ENCODE measurements around the gene AFG1L.
A peak's percentile ranks its signal among the peaks of the same experiment; 100 is the strongest.
"Not testable (repeated sequence)": the region's sequence is repeated elsewhere in the genome, so short reads cannot be mapped to it uniquely, and the experiment has no call there.

AFG1L gene

GRCh38 chr6:108556866-108557493 is 262.1 kb downstream of the AFG1L start:
- peak in 8 of 56 donors; percentile 43 to 61 (median 51) for DNase-seq

- peak in 41 of 56 donors; percentile 39 to 93 (median 85) for DNase-seq
These were observed 262.9 kb downstream of the AFG1L start for GRCh38 chr6:108557494-108558371.

- peak; percentile 83 to 99 (median 97) for DNase-seq
These were observed 263.7 kb downstream of the AFG1L start for GRCh38 chr6:108558372-108559096.

GRCh38 chr6:108559097-108559883 is 264.4 kb downstream of the AFG1L start:
- DNase-seq: peak; percentile 55 to 99 (median 94)

GRCh38 chr6:108559884-108560462 is 265.1 kb downstream of the AFG1L start:
- peak in 25 of 56 donors; percentile 34 to 85 (median 71) for DNase-seq

- peak in 55 of 56 donors; percentile 45 to 90 (median 79) for DNase-seq
These were observed 265.8 kb downstream of the AFG1L start, which contains the start of gene FOXO3 for GRCh38 chr6:108560463-108561308. TSS of gene FOXO3 (plus strand) at chr6:108560917. CDS start at chr6:108561209, 292 bp downstream.

- DNase-seq: not testable (repeated sequence)
These were observed 266.4 kb downstream of the AFG1L start for GRCh38 chr6:108561309-108561647.

- DNase-seq: peak in 19 of 56 donors; percentile 11 to 56 (median 27)
These were observed 267.1 kb downstream of the AFG1L start for GRCh38 chr6:108561742-108562502.

GRCh38 chr6:108562503-108562993 is 267.7 kb downstream of the AFG1L start:
- DNase-seq: peak in 42 of 56 donors; percentile 7 to 72 (median 36)

- DNase-seq: no peak
These were observed 268.4 kb downstream of the AFG1L start for GRCh38 chr6:108563292-108563691.

GRCh38 chr6:108564178-108564577 is 269.3 kb downstream of the AFG1L start:
- no peak for DNase-seq

- DNase-seq: no peak
These were observed 270.4 kb downstream of the AFG1L start for GRCh38 chr6:108565091-108565766.

- DNase-seq: no peak
These were observed 271.0 kb downstream of the AFG1L start for GRCh38 chr6:108565893-108566292.

- DNase-seq: no peak
These were observed 271.6 kb downstream of the AFG1L start for GRCh38 chr6:108566406-108566805.

- no peak for DNase-seq
These were observed 273.2 kb downstream of the AFG1L start for GRCh38 chr6:108568101-108568500.

- DNase-seq: no peak
These were observed 273.9 kb downstream of the AFG1L start for GRCh38 chr6:108568551-108569305.

GRCh38 chr6:108570517-108570916 is 275.7 kb downstream of the AFG1L start:
- DNase-seq: no peak

All from nucleus accumbens (tissue), 56 donors.